HG03025 (cell line): ENCODE data around the gene EML1.

ENCODE experiments used
- ATAC-seq: cut with Tn5 transposase; IDR thresholded peaks from one replicate; pipeline ENCODE4 v1.9.1; 2021; ENCODE audit warnings: mild to moderate bottlenecking, moderate library complexity; ENCODE audit not compliant: unreplicated experiment, low FRiP score

Gene EML1

DNA sequence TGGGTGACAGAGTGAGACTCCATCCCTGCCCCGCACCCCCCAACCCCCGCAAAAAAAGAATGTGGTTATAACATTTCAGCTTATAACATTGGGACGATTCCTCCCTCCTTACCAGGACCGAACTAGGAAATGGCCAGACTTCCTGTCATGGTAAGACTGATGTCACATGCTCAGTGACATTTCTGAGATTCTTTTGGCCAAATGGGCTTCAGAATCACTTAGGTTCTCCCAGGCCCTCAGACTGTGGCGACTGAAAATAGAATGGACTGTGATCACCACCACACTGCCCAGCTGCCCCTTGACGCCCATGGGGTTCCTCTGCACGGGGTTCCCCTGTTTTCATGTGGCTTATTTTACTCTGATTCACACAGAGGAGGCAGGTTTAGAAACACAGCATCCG lies 157.0 kb downstream of the EML1 start:
- no peak for ATAC-seq

DNA sequence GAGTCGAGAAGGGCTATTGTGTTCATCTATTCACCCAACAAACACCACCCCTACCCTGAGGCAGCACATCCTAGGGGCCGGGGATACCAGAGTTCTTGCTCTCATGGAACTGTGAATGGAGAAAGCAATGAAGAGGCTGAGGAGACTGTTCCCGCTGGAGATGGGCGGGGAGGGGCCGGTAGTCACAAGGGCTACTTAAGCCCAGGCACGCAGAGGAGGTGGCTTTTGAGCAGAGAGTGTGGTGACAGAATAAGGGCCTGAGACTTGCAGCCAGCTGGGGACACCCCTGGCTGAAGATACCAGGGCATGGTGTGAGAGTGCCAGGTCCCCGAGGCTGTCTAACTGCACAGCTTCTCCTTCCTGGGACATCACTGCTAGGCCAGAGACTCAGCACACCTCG lies 157.9 kb downstream of the EML1 start:
- ATAC-seq = no peak

DNA sequence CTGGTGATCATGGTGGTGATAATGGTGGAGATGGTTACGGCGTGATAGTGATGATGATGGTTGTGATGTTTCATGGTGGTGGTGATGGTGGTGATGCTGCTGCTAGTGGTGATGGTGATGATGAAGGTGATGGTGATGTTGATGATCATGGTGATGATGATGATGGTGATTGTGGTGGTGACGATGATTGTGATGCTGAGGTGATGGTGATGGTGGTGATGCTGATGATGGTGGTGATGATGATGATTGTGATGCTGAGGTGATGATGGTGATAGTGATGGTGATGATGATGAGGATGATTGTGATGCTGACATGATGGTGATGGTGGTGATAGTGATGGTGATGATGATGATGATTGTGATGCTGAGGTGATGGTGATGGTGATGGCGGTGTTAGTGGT lies 158.8 kb downstream of the EML1 start:
- no peak for ATAC-seq

GRCh38 chr14:99952453-99952852 lies 159.2 kb downstream of the EML1 start:
- ATAC-seq = no peak

- ATAC-seq = no peak
These were observed 162.7 kb downstream of the EML1 start for GRCh38 chr14:99955826-99956455.

GRCh38 chr14:99958380-99958779 lies 165.2 kb downstream of the EML1 start:
- no peak for ATAC-seq

GRCh38 chr14:99961826-99962518 lies 168.8 kb downstream of the EML1 start:
- ATAC-seq = no peak

- ATAC-seq = no peak
These were observed 171.8 kb downstream of the EML1 start for GRCh38 chr14:99964979-99965378.

DNA sequence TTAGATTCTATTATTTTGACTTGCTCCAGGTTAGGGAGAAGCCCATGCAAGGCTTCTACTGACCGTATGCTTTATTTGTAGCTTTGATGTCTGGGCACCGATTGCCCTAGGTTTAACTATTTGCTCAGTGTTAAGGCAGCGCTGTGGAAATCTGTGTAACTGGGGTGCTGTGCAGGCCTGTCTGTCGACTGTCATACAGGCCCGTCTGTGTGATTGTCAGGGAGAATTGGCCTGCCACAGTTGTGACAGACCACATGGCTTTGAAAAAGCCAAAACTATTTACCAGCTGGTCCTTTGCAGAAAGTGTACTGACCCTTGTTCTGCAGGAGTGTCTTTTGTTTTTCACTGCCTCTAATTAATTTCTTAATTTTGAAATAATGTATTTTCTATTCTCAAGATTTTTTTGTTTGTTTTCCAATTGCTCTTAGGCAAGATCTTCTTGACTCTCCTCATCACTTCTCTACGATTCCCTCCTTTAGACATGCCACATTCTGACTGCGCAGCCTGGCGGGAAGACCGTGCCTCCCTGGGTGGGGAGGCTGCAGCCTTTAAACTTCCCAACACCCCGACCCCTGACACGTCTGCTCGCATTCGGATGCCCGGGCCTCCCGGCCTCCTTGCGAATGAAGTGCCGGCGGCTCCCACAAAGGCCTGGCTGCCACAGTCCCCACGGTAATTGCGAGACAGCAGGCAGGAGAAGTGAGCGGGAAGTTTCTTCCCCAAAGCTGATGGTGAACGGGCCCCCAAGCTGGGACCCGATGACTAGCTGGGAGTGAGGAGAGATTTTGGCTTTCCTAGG lies 173.0 kb downstream of the EML1 start:
- ATAC-seq = no peak

DNA sequence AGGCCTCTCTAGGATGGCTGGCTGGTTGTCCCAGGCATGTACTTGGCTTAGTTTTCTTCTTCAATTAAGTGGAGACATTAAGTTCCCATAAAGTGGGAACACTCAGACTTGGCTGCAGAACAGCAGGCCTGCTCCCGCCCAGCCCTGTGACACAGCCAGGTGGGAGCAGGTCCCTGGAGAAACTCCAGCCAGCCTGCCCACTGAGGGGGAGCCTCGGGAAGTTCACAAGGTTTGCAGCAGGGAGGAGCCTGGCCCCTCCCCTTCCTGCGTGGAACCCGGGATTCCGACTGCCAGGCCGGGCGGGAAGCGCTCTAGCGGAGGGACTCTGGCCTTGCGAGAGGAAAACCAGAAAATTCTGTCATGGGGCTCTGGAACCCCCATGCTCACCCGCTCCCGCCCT lies 173.7 kb downstream of the EML1 start:
- ATAC-seq = no peak

- ATAC-seq = no peak
These were observed 175.1 kb downstream of the EML1 start for GRCh38 chr14:99968191-99968920.

DNA sequence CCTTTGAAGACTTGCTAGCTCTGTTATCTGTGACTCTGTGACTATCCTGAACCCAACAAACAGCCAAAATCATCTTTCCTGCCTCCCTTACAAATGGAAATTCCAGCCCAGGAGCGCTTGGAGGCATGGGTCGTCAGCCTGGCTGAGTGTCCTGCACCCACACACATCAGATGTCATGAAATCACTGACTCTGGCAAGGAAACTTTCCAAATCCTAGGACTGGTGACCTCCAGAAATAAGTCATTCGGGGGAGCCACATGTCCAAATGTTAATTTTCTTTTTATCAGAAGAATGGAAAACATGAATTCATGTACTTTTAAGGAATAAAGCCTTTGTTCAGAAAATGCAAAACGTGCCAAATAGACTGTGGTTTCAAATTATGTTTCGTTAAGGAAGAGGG lies 175.7 kb downstream of the EML1 start:
- ATAC-seq = no peak

DNA sequence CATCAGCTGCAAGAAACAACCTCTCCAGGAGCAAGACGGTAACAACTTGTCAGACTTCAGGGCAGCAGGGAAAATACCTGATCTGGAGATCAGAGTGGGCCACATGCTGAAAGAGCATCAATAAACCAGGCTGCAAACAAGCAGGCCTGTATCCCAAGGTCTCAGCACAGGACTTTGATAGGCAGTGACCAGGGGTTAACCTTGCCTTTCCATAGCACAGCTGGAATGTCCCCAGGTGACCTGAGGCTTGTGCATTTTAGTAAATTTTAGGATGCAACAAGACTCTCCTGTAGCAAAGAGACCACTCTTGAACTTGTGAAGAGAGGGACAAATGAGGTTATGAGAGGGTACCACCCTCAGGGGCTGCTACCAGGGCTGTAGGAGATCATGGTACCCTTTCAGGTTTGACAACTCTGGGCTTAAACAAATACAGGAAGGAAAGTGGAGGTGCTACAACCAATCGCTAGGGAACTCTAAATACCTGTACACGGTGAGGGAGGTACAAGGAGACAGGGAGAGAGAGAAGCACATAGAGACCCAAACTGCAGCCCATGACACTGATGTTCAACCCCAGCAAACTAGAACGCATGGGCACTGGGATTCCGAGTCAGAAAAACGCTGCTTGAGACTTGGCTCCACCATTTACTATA lies 176.6 kb downstream of the EML1 start:
- ATAC-seq = no peak

- ATAC-seq = peak; percentile 52
These were observed 178.1 kb downstream of the EML1 start for GRCh38 chr14:99971087-99971940.

DNA sequence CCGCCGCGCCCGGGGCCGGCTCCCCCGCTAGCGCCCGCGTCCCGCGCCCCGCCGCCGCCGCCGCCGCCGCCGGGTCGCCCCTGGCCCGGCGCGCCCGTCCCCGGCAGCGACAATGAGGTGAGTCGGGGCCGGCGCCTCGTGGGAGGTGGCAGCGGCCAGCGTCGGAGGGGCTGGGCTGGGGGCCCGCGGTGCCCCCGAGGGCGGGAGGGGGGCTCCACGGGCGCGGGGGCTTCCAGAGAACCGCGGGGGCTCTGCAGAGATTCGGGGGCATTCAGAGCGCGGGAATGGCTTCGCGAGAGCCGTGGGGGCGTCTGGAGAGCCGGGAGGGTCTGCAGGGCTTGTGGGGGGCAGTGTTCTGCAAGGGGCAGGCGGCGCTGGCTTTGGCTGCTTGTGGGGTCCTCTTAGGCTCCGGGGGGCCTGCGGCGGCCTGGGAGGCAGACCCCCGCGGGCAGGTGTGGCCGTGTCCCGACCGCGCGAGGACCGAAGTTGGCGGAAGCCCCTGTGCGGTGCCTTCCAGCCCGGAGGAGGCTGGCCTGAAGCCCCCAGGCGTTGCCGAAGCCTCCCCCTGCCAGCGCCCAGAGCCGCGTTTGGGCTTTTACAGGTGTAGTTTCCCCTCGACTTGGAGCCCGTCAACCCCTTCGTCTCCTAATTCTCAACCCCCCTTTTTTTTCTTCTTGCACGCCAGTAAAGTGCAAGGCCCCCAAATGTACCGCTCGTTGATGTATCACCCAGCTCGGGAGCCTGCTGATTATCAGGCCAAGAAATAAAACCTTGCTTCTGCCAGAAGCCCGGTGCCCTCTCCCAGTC lies 178.9 kb downstream of the EML1 start:
- peak; percentile 22 for ATAC-seq

GRCh38 chr14:99972748-99973466 lies 179.7 kb downstream of the EML1 start:
- no peak for ATAC-seq

DNA sequence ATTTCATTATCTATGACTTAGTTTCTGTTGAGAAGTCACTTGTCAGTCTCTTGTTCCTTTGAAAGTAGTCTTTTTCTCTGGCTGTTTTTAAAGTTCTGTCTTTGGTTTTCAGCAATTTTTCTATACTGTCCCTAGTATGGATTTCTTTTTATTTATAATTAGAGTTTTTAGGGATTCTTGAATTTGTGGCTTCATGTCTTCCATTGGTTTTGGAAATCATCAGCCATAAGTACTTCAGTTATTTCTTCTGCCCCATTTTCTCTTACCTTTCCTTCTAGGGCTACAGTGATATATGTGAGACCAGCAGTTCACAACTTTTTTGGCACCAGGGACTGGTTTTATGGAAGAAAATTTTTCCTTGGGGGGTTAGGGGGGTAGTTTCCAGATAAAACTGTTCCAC lies 182.0 kb downstream of the EML1 start:
- ATAC-seq = no peak

- no peak for ATAC-seq
These were observed 182.8 kb downstream of the EML1 start for GRCh38 chr14:99976021-99976420.
